Suprapubic skin (tissue), 4 donors: Measurements from ENCODE around the gene ZNF689.

Experiments used
- EP300 ChIP-seq: sonication (generic); formaldehyde crosslinking; IDR thresholded peaks from one replicate; pipeline ENCODE4 v1.6.1; 2017; ENCODE audit warnings: antibody characterized with exemption
- POLR2A ChIP-seq, 2 donors: fragments of 450-650 bp; IDR thresholded peaks; one replicate each; pipeline ENCODE4 v1.6.1; 2017; ENCODE audit warnings: antibody characterized with exemption in 2 of 2, mild to moderate bottlenecking in 2 of 2, moderate library complexity in 2 of 2
- POLR2AphosphoS5 ChIP-seq, 3 donors: sonication (generic); formaldehyde crosslinking; IDR thresholded peaks; one replicate each; pipeline ENCODE4 v1.6.1; 2017; ENCODE audit warnings: antibody characterized with exemption in 3 of 3
- TF ChIP-seq, protein P1 (sequence below), 2 donors: fragments of 200-600 bp in 1 of 2; fragments of 450-650 bp in 1 of 2; sonication (generic) in 1 of 2; IDR thresholded peaks; one replicate each; pipeline ENCODE4 v1.5.1; 2016 to 2019; ENCODE audit warnings: antibody characterized with exemption in 2 of 2, mild to moderate bottlenecking in 1 of 2, moderate library complexity in 1 of 2

DNA sequence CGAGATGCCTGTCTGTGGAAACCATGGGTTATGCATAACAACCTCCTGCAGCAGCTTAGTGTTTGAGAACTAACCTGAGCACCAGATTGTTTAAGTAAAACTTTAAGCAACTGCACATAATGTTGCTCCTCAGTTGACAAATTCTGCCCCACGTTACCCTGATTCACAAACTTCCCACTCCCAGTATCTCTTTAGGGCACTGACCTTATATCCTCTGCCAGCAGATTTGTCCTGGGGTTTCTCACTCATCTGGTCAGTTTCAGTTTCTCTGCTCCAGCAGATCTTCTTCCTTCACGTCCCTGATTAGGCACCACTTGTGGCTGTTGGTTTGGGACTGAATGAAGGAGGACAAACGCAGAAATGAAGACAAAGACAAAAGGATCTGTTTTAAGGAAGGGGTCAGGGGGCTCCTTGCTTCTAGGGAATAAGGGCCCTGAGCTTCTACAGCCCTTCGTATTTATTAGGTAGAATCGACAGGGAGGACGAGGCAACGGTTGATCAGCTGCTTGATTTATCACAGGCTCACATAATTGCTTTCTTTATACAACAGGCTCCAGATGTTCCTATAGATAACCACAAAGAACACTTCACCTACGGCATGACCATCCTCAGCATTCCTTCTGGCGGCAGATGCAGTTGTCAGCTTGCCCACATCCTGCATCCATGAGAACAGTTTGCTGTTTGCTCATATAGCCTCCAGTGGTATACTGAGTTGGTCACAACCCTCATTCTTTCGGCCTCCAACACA lies 13.5 kb upstream of the ZNF689 start:
- TF ChIP-seq, protein P1, sequence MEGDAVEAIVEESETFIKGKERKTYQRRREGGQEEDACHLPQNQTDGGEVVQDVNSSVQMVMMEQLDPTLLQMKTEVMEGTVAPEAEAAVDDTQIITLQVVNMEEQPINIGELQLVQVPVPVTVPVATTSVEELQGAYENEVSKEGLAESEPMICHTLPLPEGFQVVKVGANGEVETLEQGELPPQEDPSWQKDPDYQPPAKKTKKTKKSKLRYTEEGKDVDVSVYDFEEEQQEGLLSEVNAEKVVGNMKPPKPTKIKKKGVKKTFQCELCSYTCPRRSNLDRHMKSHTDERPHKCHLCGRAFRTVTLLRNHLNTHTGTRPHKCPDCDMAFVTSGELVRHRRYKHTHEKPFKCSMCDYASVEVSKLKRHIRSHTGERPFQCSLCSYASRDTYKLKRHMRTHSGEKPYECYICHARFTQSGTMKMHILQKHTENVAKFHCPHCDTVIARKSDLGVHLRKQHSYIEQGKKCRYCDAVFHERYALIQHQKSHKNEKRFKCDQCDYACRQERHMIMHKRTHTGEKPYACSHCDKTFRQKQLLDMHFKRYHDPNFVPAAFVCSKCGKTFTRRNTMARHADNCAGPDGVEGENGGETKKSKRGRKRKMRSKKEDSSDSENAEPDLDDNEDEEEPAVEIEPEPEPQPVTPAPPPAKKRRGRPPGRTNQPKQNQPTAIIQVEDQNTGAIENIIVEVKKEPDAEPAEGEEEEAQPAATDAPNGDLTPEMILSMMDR (IDR thresholded peaks at IDR 0.05): no peak
- TF ChIP-seq EP300 (no peak), POLR2A (IDR thresholded peaks at IDR 0.05) (no peak), POLR2AphosphoS5 (IDR thresholded peaks at IDR 0.05) (no peak)
